Measurements from ENCODE around the gene ATF1. TPM values are rescaled to one million over a fixed set of nuclear protein-coding genes. Genes with fewer than 3 reads are reported as not detected.
"Not testable (repeated sequence)": the region's sequence is repeated elsewhere in the genome, so short reads cannot be mapped to it uniquely, and the experiment has no call there.

ATF1 gene
- total RNA-seq, 1 donor from 2014 or later: 34.4 TPM

DNA sequence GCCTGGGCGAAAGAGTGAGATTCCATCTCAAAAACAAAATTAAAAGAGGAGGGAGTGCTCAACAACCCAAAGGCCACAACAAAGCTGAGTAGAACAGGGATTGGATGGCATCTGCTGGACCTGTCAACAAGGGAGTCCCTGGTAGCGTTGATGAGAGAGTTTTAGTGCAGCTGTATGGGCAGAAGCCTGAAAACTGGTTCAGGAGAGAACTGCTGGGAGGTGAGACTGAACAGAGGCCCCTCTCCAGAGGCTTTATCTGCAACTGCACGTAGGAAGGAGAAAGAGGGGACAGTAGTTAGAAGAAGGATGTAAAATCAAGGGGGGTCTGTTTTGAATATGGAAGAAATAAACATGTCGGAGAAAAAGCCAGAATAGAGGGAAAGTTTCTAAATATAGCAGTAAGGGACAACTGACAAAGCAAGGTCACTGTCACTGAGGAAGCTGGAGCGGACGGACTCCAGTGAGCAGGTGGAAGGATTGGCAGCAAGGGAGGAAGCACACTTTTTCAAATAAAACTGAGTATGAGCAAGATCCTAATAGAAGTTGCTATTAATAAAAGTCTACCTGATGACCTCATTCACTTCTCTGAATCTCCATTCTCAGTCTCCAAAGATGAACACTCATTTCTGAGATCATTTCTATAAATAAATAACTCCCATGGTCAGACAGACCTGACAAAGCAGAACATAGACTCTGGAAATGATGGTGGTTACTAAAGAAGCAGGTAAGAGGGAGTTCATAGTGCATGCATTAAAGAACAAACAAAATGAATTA, 11.8 kb upstream of the ATF1 start:
- DNase-seq (ENCODE audit: low spot score): peak; percentile 13

GRCh38 chr12:50753232-50753769, 10.6 kb upstream of the ATF1 start:
- no peak for DNase-seq (ENCODE audit: low spot score)

GRCh38 chr12:50764286-50765094, 589 bp downstream of the ATF1 start:
- peak; percentile 72 for DNase-seq (ENCODE audit: low spot score)

GRCh38 chr12:50765095-50765911, 1.4 kb downstream of the ATF1 start:
- DNase-seq (ENCODE audit: low spot score): no peak

- no peak for DNase-seq (ENCODE audit: low spot score)
These were observed 4.5 kb downstream of the ATF1 start for GRCh38 chr12:50768391-50768790.

GRCh38 chr12:50768813-50769212, 4.9 kb downstream of the ATF1 start:
- not testable (repeated sequence) for DNase-seq (ENCODE audit: low spot score)

- no peak for DNase-seq (ENCODE audit: low spot score)
These were observed 7.5 kb downstream of the ATF1 start for GRCh38 chr12:50771409-50771808.

DNA sequence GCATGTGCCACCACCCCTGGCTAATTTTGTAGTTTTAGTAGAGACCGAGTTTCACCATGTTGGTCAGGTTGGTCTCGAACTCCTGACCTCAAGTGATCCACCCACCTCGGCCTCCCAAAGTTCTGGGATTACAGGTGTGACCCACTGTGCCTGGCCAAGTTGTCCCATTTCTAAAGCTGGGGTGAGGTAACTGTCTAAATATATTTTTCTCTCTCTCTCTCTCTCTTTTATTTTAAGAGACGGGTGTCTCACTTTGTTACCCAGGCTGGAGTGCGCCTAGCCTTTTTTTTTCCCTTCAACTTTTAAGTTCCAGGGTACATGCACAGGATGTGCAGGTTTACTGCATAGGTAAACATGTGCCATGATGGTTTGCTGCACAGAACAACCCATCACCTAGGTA, 8.6 kb downstream of the ATF1 start:
- DNase-seq (ENCODE audit: low spot score): no peak

DNA sequence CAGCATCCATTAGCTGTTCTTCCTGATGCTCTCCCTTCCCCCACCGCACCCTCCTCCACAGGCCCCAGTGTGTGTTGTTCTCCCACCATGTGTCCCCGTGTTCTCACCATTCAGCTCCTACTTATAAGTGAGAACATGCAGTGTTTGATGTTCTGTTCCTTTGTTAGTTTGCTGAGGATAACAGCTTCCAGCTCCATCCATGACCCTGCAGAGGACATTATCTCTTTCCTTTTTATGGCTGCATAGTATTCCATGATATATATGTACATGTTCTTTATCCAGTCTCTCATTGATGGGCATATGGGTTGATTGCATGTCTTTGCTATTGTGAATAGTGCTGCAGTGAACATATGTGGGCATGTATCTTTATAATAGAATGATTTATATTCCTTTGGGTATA, 9.0 kb downstream of the ATF1 start:
- DNase-seq (ENCODE audit: low spot score): no peak

DNA sequence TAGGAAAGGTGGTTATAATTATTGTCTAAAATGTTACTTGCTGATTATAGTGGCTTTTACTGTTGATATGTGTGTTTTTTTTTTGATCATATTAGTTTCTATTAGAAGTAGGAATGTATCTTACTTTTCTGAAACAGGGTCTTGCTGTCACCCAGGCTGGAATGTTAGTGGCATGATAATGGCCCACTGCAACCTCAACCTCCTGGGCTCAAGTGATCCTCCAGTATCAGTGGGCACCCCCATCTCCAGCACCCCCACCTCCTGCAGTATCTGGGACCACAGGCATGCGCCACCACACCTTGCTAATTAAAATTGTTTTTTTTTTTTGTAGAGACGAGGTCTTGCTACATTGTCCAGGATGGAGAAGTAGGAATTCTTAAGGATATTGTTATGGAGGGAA, 11.3 kb downstream of the ATF1 start:
- DNase-seq (ENCODE audit: low spot score): no peak

DNA sequence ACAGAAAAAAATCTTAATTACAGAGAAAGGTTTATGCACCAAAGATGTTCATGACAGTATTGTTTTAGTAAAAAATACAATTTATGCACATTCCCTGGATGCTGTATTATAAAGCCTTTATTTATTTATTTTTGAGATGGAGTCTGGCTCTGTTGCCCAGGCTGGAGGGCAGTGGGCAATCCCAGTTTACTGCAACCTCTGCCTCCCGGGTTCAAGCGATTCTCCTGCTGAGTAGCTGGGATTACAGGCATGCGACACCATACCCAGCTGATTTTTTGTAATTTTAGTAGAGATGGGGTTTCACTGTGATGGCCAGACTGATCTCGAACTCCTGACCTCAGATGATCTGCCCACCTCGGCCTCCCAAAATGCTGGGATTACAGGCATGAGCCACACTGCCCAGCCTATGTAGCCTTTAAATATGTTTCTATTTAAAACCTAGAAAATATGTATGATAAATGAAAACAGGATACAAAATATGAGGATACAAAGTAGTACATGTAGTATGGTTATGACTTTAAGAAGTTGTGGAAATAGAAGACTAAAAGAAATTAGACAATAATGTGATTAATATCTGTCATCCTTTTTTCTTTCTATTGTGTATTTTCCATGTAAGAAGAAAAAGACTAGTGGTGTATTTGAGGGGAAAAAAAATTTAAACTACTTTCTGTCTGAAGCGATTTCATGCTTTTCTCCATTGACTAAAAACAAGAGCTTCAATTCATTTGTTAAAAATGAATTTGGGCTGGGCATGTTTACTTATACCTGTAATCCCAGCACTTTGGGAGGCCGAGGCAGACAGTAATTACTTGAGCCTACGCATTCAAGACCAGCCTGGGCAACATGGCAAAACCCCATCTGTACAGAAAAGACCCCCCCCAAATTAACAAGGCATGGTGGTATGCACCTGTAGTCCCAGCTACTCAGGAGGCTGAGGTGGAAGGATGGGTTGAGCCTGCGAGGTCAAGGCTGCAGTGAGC, 13.1 kb downstream of the ATF1 start:
- no peak for DNase-seq (ENCODE audit: low spot score)

- no peak for DNase-seq (ENCODE audit: low spot score)
These were observed 15.0 kb downstream of the ATF1 start for GRCh38 chr12:50778663-50779590.

DNA sequence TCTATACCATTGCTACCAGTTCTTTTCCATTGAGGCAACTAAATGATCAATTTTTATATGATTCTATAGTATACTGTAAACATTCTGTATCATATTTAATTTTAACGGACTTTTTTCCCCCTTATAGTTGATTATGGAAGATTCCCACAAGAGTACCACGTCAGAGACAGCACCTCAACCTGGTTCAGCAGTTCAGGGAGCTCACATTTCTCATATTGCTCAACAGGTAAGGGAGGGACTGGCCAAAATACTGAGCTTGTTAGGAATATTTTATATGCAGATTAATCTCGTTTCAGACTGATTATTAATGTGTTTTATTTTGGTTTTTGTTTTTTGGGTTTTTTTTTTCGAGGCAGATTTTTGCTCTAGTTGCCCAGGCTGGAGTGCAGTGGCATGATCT, 16.1 kb downstream of the ATF1 start:
- no peak for DNase-seq (ENCODE audit: low spot score)

GRCh38 chr12:50784501-50784900, 20.6 kb downstream of the ATF1 start:
- DNase-seq (ENCODE audit: low spot score): no peak

- DNase-seq (ENCODE audit: low spot score): no peak
These were observed 21.6 kb downstream of the ATF1 start for GRCh38 chr12:50785406-50786001.

DNA sequence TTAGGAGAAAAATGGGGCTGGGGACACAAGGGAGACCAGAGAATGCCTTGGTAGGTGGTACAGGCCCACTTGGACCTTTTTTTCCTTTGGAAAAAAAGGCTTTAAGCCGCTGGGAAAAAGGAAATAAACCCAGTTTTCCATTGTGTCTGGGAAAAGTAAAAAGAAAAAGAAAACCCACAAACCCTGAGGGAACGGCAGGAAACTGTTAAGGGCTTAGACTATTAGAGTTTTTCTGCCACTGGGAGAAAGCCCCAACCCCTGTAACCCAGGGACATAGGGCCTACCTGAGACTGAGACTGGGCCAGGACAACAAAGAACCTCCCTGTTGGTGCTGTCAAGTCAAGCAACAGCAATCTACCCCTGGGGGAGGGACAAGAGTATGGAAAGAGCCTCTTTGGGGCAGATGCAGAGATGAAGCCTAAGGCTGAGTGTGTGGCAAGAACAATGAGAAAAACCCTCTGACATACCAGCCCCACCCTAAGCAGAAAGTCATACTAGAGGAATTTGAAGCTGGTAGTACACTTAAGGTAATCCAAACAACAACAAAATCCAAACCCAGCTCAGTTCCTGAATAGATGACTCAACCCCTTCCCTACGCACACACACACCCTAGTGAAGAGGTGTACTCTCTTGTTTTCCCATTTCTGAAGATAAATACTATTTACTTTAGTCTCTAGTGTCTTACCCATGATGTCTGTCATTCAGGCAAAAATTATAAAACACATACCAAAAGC, 22.8 kb downstream of the ATF1 start:
- no peak for DNase-seq (ENCODE audit: low spot score)

- no peak for DNase-seq (ENCODE audit: low spot score)
These were observed 23.7 kb downstream of the ATF1 start for GRCh38 chr12:50787618-50788017.

DNA sequence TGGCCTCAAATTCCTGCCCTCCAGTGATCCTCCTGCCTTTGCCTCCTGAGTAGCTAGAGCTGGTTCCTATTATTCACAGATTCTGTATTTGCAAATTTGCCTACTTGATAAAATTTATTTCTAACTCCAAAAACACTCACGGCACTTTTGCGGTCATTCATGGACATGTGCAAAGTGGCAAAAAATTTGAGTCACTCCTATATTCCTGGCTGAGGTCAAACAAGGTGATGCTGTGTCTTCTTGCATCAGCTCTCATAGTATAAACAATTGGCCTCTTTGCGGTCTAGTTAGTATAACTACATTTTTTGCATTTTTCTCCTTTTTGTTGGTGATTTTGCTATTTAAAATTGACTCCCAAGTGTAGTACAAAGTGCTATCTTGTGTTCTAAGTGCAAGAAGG, 24.7 kb downstream of the ATF1 start:
- no peak for DNase-seq (ENCODE audit: low spot score)

- DNase-seq (ENCODE audit: low spot score): no peak
These were observed 26.2 kb downstream of the ATF1 start for GRCh38 chr12:50790081-50790480.
